ENCODE data around the gene IRS1.

GRCh38 chr2:226783885-226784284, 15.7 kb downstream of the IRS1 start:
- no peak for TF ChIP-seq CTCF (IDR thresholded peaks at IDR 0.05)
- TF ChIP-seq POLR2AphosphoS5 (IDR thresholded peaks at IDR 0.05), result no peak
